HK-2 (cell line): Measurements from ENCODE around the gene MDM2.
"Not testable (repeated sequence)": the region's sequence is repeated elsewhere in the genome, so short reads cannot be mapped to it uniquely, and the experiment has no call there.

Experiments used
- DNase-seq: peaks from one replicate; pipeline ENCODE4 v3.0.0-alpha.2; 2018; ENCODE audit not compliant: unreplicated experiment

The MDM2 gene

GRCh38 chr12:68851592-68852306, 43.8 kb downstream of the MDM2 start:
- DNase-seq = no peak

- no peak for DNase-seq
These were observed 45.6 kb downstream of the MDM2 start for GRCh38 chr12:68853396-68854077.

GRCh38 chr12:68854078-68854468, 46.1 kb downstream of the MDM2 start:
- DNase-seq = no peak

GRCh38 chr12:68854554-68854953, 46.6 kb downstream of the MDM2 start:
- no peak for DNase-seq

- DNase-seq = no peak
These were observed 47.1 kb downstream of the MDM2 start for GRCh38 chr12:68855111-68855510.

GRCh38 chr12:68855771-68856170, 47.8 kb downstream of the MDM2 start:
- no peak for DNase-seq

GRCh38 chr12:68856510-68856909, 48.5 kb downstream of the MDM2 start:
- no peak for DNase-seq

GRCh38 chr12:68861890-68862289, 53.9 kb downstream of the MDM2 start:
- DNase-seq = no peak

GRCh38 chr12:68863109-68863770, 55.3 kb downstream of the MDM2 start:
- no peak for DNase-seq

GRCh38 chr12:68863886-68864454, 56.0 kb downstream of the MDM2 start:
- not testable (repeated sequence) for DNase-seq

- DNase-seq = no peak
These were observed 56.6 kb downstream of the MDM2 start for GRCh38 chr12:68864604-68865003.

- DNase-seq = no peak
These were observed 57.6 kb downstream of the MDM2 start for GRCh38 chr12:68865399-68866164.

- no peak for DNase-seq
These were observed 59.0 kb downstream of the MDM2 start for GRCh38 chr12:68866950-68867349.

GRCh38 chr12:68867606-68868005, 59.6 kb downstream of the MDM2 start:
- no peak for DNase-seq

- no peak for DNase-seq
These were observed 60.2 kb downstream of the MDM2 start for GRCh38 chr12:68868043-68868790.

- DNase-seq = no peak
These were observed 62.0 kb downstream of the MDM2 start for GRCh38 chr12:68870011-68870410.

- DNase-seq = no peak
These were observed 62.5 kb downstream of the MDM2 start for GRCh38 chr12:68870443-68870842.

- no peak for DNase-seq
These were observed 63.4 kb downstream of the MDM2 start for GRCh38 chr12:68871396-68871795.

GRCh38 chr12:68871921-68872320, 63.9 kb downstream of the MDM2 start:
- DNase-seq = no peak

- no peak for DNase-seq
These were observed 65.3 kb downstream of the MDM2 start for GRCh38 chr12:68873316-68873715.

GRCh38 chr12:68876461-68876860, 68.5 kb downstream of the MDM2 start:
- DNase-seq = no peak
